B cell (primary cell): Measurements from ENCODE around the gene PTS. TPM values are rescaled to one million over a fixed set of nuclear protein-coding genes. Genes with fewer than 3 reads are reported as not detected.

ENCODE experiments used
- ATAC-seq: fragments of 200-7000 bp; cut with Tn5 transposase; one replicate; pipeline ENCODE4 v1.10.0; 2021; ENCODE audit warnings: low read depth, mild to moderate bottlenecking, moderate number of reproducible peaks, moderate library complexity
- CTCF ChIA-PET: fragments of 350-600 bp; sonication (Branson Sonifier 250); formaldehyde crosslinking; loops from one replicate; lab custom pipeline; 2021; ENCODE audit warnings: antibody characterized with exemption, inconsistent platforms; lab: Charles Lee
- POLR2A ChIA-PET: fragments of 350-600 bp; sonication (Branson Sonifier 250); formaldehyde crosslinking; loops from one replicate; lab custom pipeline; 2021; ENCODE audit warnings: antibody characterized with exemption; lab: Charles Lee
- DNase-seq: peaks from one replicate; pipeline ENCODE4 v3.0.0; 2013
- H2AFZ ChIP-seq: 2 replicates; pipeline ENCODE4 v1.6.1; 2012; ENCODE audit warnings: mild to moderate bottlenecking, low read depth, low read length; ENCODE audit not compliant: insufficient read depth, poor library complexity, severe bottlenecking
- H3K27ac ChIP-seq, 2 donors: 1 replicate in 1 of 2; 2 replicates in 1 of 2; pipeline ENCODE4 v1.5.1; 2012 to 2013; ENCODE audit warnings: low read length in 2 of 2, mild to moderate bottlenecking in 2 of 2, moderate library complexity in 1 of 2
- H3K27me3 ChIP-seq, 4 experiments: fragments of 200-600 bp in 1 of 4; sonication (generic) in 1 of 4; replicated peaks in 1 of 4; 1 replicate in 2 of 4; 2 replicates in 2 of 4; pipeline versions ENCODE4 v1.6.1 to v1.7.0; 2013 to 2016; ENCODE audit warnings: low read length in 3 of 4, mild to moderate bottlenecking in 2 of 4, mixed read lengths in 1 of 4, moderate library complexity in 1 of 4; ENCODE audit not compliant: insufficient read depth in 4 of 4, control insufficient read depth in 3 of 4; ENCODE audit errors: control extremely low read depth in 1 of 4
- H3K36me3 ChIP-seq, 2 experiments: replicated peaks in 1 of 2; 1 replicate in 1 of 2; 2 replicates in 1 of 2; pipeline versions ENCODE4 v1.6.1 to v1.7.1; 2013; ENCODE audit warnings: low read length in 1 of 2; ENCODE audit not compliant: insufficient read depth in 2 of 2, control insufficient read depth in 1 of 2; ENCODE audit errors: control extremely low read depth in 1 of 2, extremely low read depth in 1 of 2
- H3K4me1 ChIP-seq, 2 donors: fragments of 200-600 bp in 1 of 2; sonication (generic) in 1 of 2; 1 replicate in 1 of 2; 2 replicates in 1 of 2; pipeline versions ENCODE4 v1.5.1 to v1.6.1; 2013 to 2017; ENCODE audit warnings: low read length in 2 of 2; ENCODE audit not compliant: control insufficient read depth in 2 of 2, insufficient read depth in 2 of 2
- H3K4me2 ChIP-seq: replicated peaks from 2 replicates; pipeline ENCODE3; 2012; ENCODE audit warnings: mild to moderate bottlenecking, low read depth, low read length; ENCODE audit not compliant: poor library complexity, severe bottlenecking
- H3K4me3 ChIP-seq, 5 experiments: fragments of 200-600 bp in 1 of 5; sonication (generic) in 1 of 5; 1 replicate in 3 of 5; 2 replicates in 2 of 5; pipeline versions ENCODE4 v1.5.1 to v1.7.0; 2011 to 2016; ENCODE audit warnings: low read length in 4 of 5, mild to moderate bottlenecking in 4 of 5, low read depth in 2 of 5, control low read depth in 1 of 5, moderate library complexity in 1 of 5; ENCODE audit not compliant: insufficient read depth in 1 of 5; ENCODE audit errors: control extremely low read depth in 1 of 5, extremely low read depth in 1 of 5
- H3K79me2 ChIP-seq: fragments of 200-600 bp; sonication (generic); one replicate; pipeline ENCODE4 v1.6.0; 2016; ENCODE audit warnings: low read length; ENCODE audit not compliant: control insufficient read depth, insufficient read depth
- H3K9ac ChIP-seq: fragments of 200-600 bp; sonication (generic); 2 replicates; pipeline ENCODE4 v1.6.1; 2017; ENCODE audit warnings: mild to moderate bottlenecking, low read length, moderate library complexity
- H3K9me3 ChIP-seq, 3 donors: one replicate each; pipeline versions ENCODE4 v1.6.1 to v1.7.1; 2013; ENCODE audit warnings: low read length in 2 of 3; ENCODE audit not compliant: control insufficient read depth in 2 of 3, insufficient read depth in 1 of 3; ENCODE audit errors: control extremely low read depth in 1 of 3
- H4K20me1 ChIP-seq: 2 replicates; pipeline ENCODE4 v1.6.0; 2012; ENCODE audit warnings: mild to moderate bottlenecking, low read length; ENCODE audit not compliant: insufficient read depth, control insufficient read depth, poor library complexity, severe bottlenecking
- H3K27ac Mint-ChIP-seq: one replicate; pipeline ENCODE4 v1.8.0; 2021; ENCODE audit warnings: mixed read lengths
- H3K27me3 Mint-ChIP-seq: one replicate; pipeline ENCODE4 v1.8.0; 2021; ENCODE audit warnings: mixed read lengths
- H3K4me1 Mint-ChIP-seq: one replicate; pipeline ENCODE4 v1.8.0; 2021; ENCODE audit warnings: mixed read lengths
- H3K4me3 Mint-ChIP-seq: one replicate; pipeline ENCODE4 v1.8.0; 2021; ENCODE audit warnings: mixed read lengths
- H3K9me3 Mint-ChIP-seq: one replicate; pipeline ENCODE4 v1.8.0; 2022; ENCODE audit warnings: mixed read lengths; ENCODE audit not compliant: insufficient read depth
- EZH2 ChIP-seq: IDR thresholded peaks from 2 replicates; pipeline ENCODE4 v1.6.1; 2012; ENCODE audit warnings: borderline replicate concordance, low read depth, mild to moderate bottlenecking, moderate library complexity, low read length; ENCODE audit not compliant: insufficient read depth, poor library complexity, severe bottlenecking
- WGBS: methylation state at CpG from one replicate; pipeline ENCODE4 v1.1.5; 2013; ENCODE audit warnings: missing lambda C conversion rate; ENCODE audit not compliant: insufficient coverage; 5-methylcytosine and 5-hydroxymethylcytosine counted together
- intact Hi-C: fragments of 100-400 bp; cut with micrococcal nuclease; formaldehyde crosslinking; loops from one replicate; pipeline ENCODE4 v1.10.0; 2022
- polyA plus RNA-seq: library from polyadenylated mRNA; depleted of rRNA; stranded (reverse); fragments of >200 nt; gene quantifications from 2 replicates; pipeline ENCODE4 v1.2.3, GENCODE V29; 2012
- total RNA-seq, 2 donors: library from RNA; stranded (reverse); fragments of 120-200 nt in 1 of 2; gene quantifications; 1 replicate in 1 of 2; 2 replicates in 1 of 2; pipeline versions ENCODE4 v1.2.3 to v1.2.4, GENCODE V29; 2013 to 2022
- TF ChIP-seq, protein P1 (sequence below): fragments of 200-600 bp; IDR thresholded peaks from one replicate; pipeline ENCODE4 v1.8.0; 2022; ENCODE audit warnings: antibody characterized with exemption, mild to moderate bottlenecking

PTS gene
- total and polyA plus RNA-seq, 2 donors (not counting 1 experiment from before 2014, with no cell fraction given): 36.2 to 36.9 TPM

DNA sequence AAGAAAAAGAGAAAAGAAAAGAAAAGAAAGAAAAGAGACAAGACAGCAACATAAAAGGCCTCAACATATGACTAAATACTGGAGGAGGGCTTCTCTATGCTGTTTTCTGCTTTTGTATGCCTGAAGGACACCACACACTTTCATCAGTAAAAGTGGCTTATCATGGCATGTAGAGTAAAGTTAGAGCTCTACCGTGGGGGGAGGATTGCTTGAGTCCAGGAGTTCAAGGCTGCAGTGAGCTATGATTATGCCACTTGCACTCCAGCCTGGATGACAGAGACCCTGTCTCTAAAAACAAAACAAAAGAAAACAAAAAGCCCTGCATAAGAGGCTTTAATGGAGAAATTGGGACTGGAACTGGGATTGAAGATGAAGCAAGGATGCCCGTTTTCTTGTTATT, 5.7 kb downstream of the PTS start:
- ATAC-seq: no peak
- peaks cover 1 to 45% of the 10 kb centered on the region in 2 experiments for H3K36me3 ChIP-seq
- intact Hi-C loops: no loop called here
- ChIA-PET CTCF (interaction anchor here (1.5 to 20.4 kb wide), 3 partner anchors 11 to 48 kb away, joined by 4 to 471 read pairs (median 6); no protein-coding TSS in a partner anchor), POLR2A (no interaction called here)
- no peaks in the 10 kb centered on the region for H4K20me1 ChIP-seq
- no peak for DNase-seq
- Mint-ChIP-seq H3K27ac (no peak overlapping the region), H3K27me3 (no peaks in the 10 kb centered on the region), H3K4me1 (peaks cover 30% of the 10 kb centered on the region), H3K9me3 (no peaks in the 10 kb centered on the region), H3K4me3 (no peak overlapping the region)
- no peak overlapping the region for H3K4me3 ChIP-seq
- TF ChIP-seq, protein P1, sequence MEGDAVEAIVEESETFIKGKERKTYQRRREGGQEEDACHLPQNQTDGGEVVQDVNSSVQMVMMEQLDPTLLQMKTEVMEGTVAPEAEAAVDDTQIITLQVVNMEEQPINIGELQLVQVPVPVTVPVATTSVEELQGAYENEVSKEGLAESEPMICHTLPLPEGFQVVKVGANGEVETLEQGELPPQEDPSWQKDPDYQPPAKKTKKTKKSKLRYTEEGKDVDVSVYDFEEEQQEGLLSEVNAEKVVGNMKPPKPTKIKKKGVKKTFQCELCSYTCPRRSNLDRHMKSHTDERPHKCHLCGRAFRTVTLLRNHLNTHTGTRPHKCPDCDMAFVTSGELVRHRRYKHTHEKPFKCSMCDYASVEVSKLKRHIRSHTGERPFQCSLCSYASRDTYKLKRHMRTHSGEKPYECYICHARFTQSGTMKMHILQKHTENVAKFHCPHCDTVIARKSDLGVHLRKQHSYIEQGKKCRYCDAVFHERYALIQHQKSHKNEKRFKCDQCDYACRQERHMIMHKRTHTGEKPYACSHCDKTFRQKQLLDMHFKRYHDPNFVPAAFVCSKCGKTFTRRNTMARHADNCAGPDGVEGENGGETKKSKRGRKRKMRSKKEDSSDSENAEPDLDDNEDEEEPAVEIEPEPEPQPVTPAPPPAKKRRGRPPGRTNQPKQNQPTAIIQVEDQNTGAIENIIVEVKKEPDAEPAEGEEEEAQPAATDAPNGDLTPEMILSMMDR: no peak
- no peak for TF ChIP-seq EZH2
- no peaks in the 10 kb centered on the region for H3K9me3 ChIP-seq
- no peaks in the 10 kb centered on the region for H3K27me3 ChIP-seq
- no peak overlapping the region for H3K9ac ChIP-seq
- H3K4me2 ChIP-seq: no peak overlapping the region
- H3K79me2 ChIP-seq: peaks cover 28% of the 10 kb centered on the region
- peaks cover 25 to 28% of the 10 kb centered on the region in 2 donors for H3K4me1 ChIP-seq
- no CpG with 5 or more reads among the region's 2 CpGs for WGBS
- no peak overlapping the region for H2AFZ ChIP-seq
- H3K27ac ChIP-seq: no peak overlapping the region

DNA sequence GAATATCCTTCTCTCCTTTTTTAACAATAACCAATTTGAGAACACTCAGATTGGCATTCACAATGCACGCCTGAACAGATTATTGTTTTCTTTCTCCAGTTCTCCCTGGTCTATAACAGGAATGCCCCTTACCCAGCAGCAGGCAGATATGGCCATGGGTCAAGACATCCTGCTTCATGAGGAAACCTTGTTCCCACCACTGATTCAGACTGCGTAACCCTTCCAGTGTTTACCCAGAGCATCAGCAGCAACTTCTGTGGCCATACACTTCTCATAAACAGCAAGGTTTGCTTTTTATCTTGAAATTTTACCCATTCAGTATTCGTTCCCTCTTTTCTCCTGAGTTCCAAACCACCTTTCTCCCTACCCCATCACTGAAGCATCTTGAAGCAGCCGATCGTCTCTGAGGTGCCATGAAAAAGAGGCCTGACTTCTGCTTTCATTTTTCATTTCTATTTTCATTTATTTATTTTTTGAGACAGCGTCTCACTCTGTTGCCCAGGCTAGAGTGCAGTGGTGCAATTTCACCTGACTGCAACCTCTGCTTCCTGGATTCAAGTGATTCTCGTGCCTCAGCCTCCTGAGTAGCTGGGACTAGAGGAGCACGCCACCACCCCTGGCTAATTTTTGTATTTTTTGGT, 9.6 kb downstream of the PTS start:
- peak; percentile 49 for DNase-seq

More for the DNA sequence above, 9.6 kb downstream of the PTS start:
- CTCF ChIA-PET: interaction anchor here (1.6 to 2.9 kb wide), 2 partner anchors 44 to 122 kb away, joined by 4 to 13 read pairs; no protein-coding TSS in a partner anchor
- TF ChIP-seq, protein P1: no peak
- TF ChIP-seq EZH2: no peak
- Mint-ChIP-seq H3K9me3 (no peaks in the 10 kb centered on the region), H3K4me1 (peaks cover 18% of the 10 kb centered on the region), H3K27me3 (no peaks in the 10 kb centered on the region), H3K27ac (peak overlapping the region; percentile 97), H3K4me3 (peak overlapping the region; percentile 88)
- H3K9ac ChIP-seq: peak overlapping the region; percentile 48
- peak overlapping the region; percentile 84 to 85 for H3K27ac ChIP-seq
- POLR2A ChIA-PET: no interaction called here
- H2AFZ ChIP-seq: peak overlapping the region; percentile 41
- H3K4me2 ChIP-seq: peak overlapping the region; percentile 67
- peak overlapping the region in 4 of 5 experiments; percentile 7 to 41 (median 34) for H3K4me3 ChIP-seq
- peaks cover 5% of the 10 kb centered on the region for H3K79me2 ChIP-seq
- H3K4me1 ChIP-seq: peaks cover 16 to 20% of the 10 kb centered on the region in 2 donors
- no peaks in the 10 kb centered on the region for H4K20me1 ChIP-seq
- intact Hi-C loops: no loop called here
- H3K9me3 ChIP-seq: no peaks in the 10 kb centered on the region
- peaks cover 11 to 39% of the 10 kb centered on the region in 2 experiments for H3K36me3 ChIP-seq
- 37% methylated on average over 6 of the region's 8 CpGs for WGBS
- H3K27me3 ChIP-seq: no peaks in the 10 kb centered on the region
- peak; percentile 73 for ATAC-seq
